NCI-H82 treated with DMSO at 0.1 percent for 48 hours (cell line): ENCODE data around the gene ERG28.
A peak's percentile ranks its signal among the peaks of the same experiment; 100 is the strongest.
"Not testable (repeated sequence)": the region's sequence is repeated elsewhere in the genome, so short reads cannot be mapped to it uniquely, and the experiment has no call there.

Experiments
- DNase-seq: peaks from one replicate; lab custom pipeline; 2025; ENCODE audit not compliant: unreplicated experiment; lab: John Stamatoyannopoulos, UW

The ERG28 gene

DNA sequence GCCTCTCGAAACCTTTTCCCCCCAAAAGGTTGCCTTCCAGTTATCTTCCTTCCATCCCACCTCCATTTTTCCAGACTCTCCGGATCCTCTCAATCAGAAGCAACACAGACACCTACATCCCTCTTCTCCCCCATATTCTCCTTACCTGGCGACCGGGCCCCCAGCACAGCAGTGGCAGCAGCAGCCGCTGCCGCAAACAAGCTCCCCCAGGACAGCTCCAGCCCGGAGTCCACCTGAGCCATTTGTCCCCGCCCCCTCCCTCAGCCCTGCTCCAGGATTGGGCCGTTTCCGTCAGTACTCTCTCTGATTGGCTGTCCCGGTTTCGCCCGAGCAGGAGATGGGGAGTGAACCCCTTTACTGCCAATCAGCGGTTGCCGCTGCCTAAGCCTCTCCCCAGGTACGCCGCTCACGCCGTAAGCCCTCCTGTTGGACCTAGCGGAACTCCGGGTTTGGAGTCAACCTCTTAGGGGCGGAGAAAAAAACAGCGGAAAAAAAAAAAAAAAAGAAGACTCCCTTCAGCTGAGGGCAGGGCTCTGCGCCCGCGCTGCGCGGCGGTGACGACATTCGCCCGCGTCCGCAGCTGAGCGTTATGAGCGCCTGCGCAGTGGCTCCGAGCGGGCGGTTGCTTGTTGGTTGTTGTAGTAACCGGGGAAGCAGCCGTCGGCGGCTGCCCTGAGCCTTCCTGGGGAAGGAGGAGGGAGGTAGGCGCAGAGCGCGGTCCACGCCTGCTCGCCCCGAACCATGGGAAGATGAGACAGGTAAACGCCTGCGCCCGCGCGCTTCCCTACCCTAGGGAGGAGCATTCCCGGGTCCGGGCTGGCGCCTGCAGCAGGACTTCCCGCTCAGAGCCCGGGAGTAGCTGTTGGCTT, at the start of gene ERG28, which contains the start of gene TTLL5:
Gene ERG28 (minus strand): TSS at position 247 of the 869 bp plus-strand sequence. CDS start 3,374 bp downstream, outside the sequence.
Gene TTLL5 (plus strand): TSS at position 617 of the 869 bp plus-strand sequence. CDS start 1,904 bp downstream, outside the sequence.
- DNase-seq, result peak; percentile 91

GRCh38 chr14:75709207-75709812, 48.6 kb upstream of the ERG28 start:
- DNase-seq, result peak; percentile 36

DNA sequence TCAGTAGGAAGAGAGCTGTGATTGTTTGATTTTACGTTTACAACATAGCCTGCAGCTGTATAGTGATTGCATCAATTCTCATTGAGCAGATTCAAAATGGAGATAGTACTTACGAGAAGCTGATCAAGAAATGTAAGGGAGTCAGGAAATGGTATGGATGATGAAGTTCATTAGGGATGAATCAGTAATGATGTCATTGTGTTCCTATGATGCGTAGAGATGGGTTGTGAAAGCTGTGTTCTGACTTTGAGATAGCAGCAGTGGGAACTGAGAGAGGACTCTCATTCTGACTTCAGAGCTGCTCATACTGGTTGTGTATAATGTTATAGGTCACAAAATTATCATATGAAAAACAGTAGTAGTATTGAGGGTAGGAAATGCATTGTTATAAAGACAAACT, 44.3 kb upstream of the ERG28 start:
- no peak for DNase-seq

DNA sequence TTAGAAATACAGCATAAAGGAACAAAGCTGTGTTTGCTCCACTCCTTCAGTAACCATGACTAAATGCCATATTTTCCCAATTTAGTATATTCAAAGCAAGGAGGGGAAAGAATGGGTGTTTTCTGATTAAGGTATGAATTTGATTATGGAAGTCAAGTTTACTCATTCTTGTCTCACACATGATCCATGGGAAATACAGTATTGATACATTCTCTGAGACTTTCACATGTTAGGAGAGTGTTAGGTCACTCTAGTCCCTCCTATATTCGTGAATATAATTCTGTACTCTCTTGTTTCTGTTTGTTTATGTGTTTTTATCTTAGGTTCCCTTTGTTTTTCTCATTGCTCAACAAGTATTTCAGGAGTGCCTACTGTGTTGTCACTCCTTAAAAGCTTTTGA, 42.8 kb upstream of the ERG28 start:
- no peak for DNase-seq

DNA sequence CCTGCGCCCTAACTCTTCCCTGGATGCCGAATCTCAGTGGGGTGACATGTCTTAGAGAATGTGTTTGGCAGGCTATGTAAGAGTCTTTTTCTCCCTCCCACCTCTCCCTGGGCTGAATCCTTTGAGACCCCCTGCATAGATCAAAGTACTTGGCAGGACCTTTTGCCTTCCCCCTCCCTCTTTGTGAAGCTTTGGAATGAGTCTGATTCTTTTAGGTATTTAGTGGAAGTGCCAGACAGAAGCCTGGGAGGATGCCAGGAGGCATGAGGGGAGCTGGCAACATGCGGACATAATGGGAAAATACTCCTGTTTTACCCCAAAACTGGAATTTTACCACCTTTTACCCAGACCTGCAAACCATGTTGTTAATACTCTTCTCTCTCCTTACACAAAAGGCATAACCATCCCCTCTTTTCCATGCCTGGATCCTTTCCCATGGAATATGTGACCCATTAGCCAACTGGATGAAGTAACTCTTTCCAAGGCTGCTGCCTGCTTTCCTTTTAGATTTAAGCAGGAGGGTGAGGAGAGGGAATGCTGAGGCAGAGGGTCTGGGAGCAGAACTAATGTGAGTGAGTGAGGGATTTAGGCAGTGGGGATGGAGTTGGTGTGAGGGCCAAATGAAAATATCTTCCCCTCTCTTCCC, 42.1 kb upstream of the ERG28 start:
- DNase-seq, result no peak

GRCh38 chr14:75702122-75702521, 41.4 kb upstream of the ERG28 start:
- DNase-seq, result no peak

GRCh38 chr14:75700295-75700694, 39.6 kb upstream of the ERG28 start:
- no peak for DNase-seq

- no peak for DNase-seq
Observed at GRCh38 chr14:75699331-75699730, 38.7 kb upstream of the ERG28 start.

DNA sequence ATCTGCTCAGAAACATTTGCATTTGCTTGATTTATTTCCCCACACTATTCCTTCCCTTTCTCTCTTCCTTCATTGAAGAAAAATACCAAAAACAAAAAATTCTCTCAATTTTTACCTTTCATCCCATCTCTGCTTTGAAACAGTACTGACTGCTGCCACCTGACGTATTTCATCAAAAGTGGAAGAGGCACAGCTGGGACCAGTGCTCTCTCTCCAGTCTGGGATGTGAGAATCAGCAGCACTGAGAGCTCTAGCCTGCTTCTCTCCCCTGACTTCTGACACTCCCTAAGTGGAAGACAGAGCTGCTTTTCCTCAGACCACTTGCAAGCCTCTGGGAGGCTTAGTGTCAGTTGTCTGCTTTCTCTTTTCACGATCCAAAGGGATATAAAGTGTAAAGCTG, 37.2 kb upstream of the ERG28 start:
- DNase-seq, result no peak

GRCh38 chr14:75697386-75697785, 36.7 kb upstream of the ERG28 start:
- DNase-seq, result no peak

GRCh38 chr14:75695025-75695424, 34.3 kb upstream of the ERG28 start:
- DNase-seq, result not testable (repeated sequence)

DNA sequence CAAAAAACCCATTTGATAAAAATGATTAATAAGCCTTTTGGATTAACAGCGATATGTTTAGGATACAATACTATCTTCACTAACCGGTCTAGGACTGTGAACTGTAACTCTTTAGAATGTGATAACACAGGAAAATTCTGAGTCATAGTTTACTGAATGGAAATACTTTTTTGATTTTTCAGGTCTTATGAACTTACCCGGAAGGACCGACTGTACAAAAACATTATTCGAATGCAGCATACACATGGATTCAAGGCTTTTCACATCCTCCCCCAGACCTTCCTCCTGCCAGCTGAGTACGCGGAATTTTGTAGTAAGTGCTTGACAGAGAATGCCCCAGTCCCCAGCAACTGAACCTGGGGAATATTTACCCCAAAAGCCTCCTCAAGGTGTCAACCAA, 29.3 kb upstream of the ERG28 start:
- DNase-seq, result no peak

- DNase-seq, result no peak
Observed at GRCh38 chr14:75689012-75689411, 28.3 kb upstream of the ERG28 start.

- no peak for DNase-seq
Observed at GRCh38 chr14:75685910-75686309, 25.2 kb upstream of the ERG28 start.

DNA sequence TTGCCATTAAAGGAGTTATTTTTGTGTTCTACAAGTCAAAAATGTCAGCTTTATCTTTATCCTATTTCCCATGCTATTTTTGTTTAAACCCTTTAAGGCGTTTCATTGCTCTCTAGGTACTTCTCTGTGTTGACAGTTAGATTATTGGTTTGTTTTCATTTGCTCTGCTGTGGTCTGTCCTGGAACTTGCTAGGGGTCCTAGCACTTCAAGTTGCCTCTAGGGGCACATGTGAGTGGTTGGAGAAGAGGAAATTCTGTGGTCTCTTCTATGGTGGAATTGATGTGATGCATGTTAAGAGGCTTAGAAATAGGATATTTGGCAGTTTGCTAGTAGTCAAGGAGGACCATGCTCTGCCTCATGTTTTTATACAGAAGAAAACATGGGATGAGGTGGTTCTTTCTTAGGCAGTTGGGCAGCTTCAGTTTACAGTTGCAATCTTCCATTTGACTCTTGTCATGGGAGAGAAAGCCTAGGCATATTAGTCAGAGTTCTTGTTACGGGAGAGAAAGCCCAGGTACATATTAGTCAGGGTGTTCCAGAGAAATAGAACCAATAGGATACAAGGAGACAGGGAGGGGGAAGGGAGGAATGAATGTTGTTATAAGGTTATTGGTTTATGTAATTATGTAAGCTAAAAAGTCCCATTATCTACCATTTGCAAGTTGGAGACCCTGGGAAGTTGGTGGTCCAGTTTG, 14.7 kb upstream of the ERG28 start:
- DNase-seq, result no peak

GRCh38 chr14:75673345-75674035, 12.8 kb upstream of the ERG28 start:
- no peak for DNase-seq

- DNase-seq, result no peak
Observed at GRCh38 chr14:75672605-75673192, 12.0 kb upstream of the ERG28 start.

GRCh38 chr14:75667099-75667765, 6.6 kb upstream of the ERG28 start:
- no peak for DNase-seq

GRCh38 chr14:75662966-75663365, 2.3 kb upstream of the ERG28 start:
- DNase-seq, result no peak

DNA sequence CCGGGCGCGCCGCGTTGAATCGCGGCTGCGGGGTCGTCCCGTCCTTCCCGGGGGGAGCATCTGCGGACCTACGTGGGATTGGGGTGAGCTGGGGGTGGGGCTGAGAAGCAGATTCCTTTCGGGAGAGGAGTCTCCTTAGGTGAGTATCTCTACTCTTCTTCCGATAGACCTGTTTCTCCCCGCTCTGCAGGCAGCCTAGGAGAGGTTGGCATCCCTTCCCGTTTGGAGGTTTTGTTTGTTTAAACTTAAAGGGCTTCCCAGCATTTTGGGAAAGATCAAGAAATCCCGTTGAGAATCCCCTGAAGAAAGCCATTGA, 781 bp upstream of the ERG28 start:
- no peak for DNase-seq
